Endodermal cell (in vitro differentiated cells): Measurements from ENCODE around the gene SART1. TPM values are rescaled to one million over a fixed set of nuclear protein-coding genes. Genes with fewer than 3 reads are reported as not detected.

Source experiments
- DNase-seq: peaks from one replicate; pipeline ENCODE4 v3.0.0-alpha.2; 2017
- H3K27ac ChIP-seq: 2 replicates; pipeline ENCODE4 v1.5.1; 2013; ENCODE audit warnings: mild to moderate bottlenecking, low read depth, low read length, moderate library complexity
- H3K27me3 ChIP-seq: 2 replicates; pipeline ENCODE4 v1.6.1; 2013; ENCODE audit warnings: mild to moderate bottlenecking, low read length, moderate library complexity; ENCODE audit not compliant: insufficient read depth, control insufficient read depth, poor library complexity, severe bottlenecking
- H3K36me3 ChIP-seq: 2 replicates; pipeline ENCODE4 v1.7.0; 2013; ENCODE audit warnings: mild to moderate bottlenecking, low read length, moderate library complexity; ENCODE audit not compliant: control insufficient read depth, insufficient read depth
- H3K4me1 ChIP-seq: one replicate; pipeline ENCODE4 v1.7.0; 2013; ENCODE audit warnings: low read length; ENCODE audit not compliant: control insufficient read depth, insufficient read depth
- H3K4me3 ChIP-seq: 2 replicates; pipeline ENCODE4 v1.5.1; 2013; ENCODE audit warnings: mild to moderate bottlenecking, low read length, moderate library complexity
- H3K9ac ChIP-seq: 2 replicates; pipeline ENCODE4 v1.6.1; 2013; ENCODE audit warnings: mild to moderate bottlenecking, low read length, moderate library complexity; ENCODE audit not compliant: poor library complexity, severe bottlenecking; ENCODE audit errors: extremely low read depth
- H3K9me3 ChIP-seq: 2 replicates; pipeline ENCODE4 v1.6.1; 2013; ENCODE audit warnings: mild to moderate bottlenecking, low read length, moderate library complexity; ENCODE audit not compliant: control insufficient read depth
- H3K27ac Mint-ChIP-seq: 2 replicates; pipeline ENCODE4 v1.8.0; 2020; ENCODE audit warnings: mixed read lengths
- H3K27me3 Mint-ChIP-seq: 2 replicates; pipeline ENCODE4 v1.8.0; 2021; ENCODE audit warnings: mild to moderate bottlenecking, mixed read lengths; ENCODE audit not compliant: insufficient read depth
- H3K36me3 Mint-ChIP-seq: 2 replicates; pipeline ENCODE4 v1.8.0; 2020; ENCODE audit warnings: low read depth, mixed read lengths
- H3K4me1 Mint-ChIP-seq: 2 replicates; pipeline ENCODE4 v1.8.0; 2020; ENCODE audit warnings: mixed read lengths
- H3K4me3 Mint-ChIP-seq: 2 replicates; pipeline ENCODE4 v1.8.0; 2020; ENCODE audit warnings: mild to moderate bottlenecking, moderate library complexity, mixed read lengths
- H3K9me3 Mint-ChIP-seq: 2 replicates; pipeline ENCODE4 v1.8.0; 2020; ENCODE audit warnings: mild to moderate bottlenecking, mixed read lengths
- WGBS, 2 experiments: methylation state at CpG; one replicate each; pipeline versions ENCODE4 v1.1.5 to v1.1.7; 2013; ENCODE audit warnings: missing lambda C conversion rate in 2 of 2, mixed read lengths in 1 of 2; ENCODE audit not compliant: insufficient coverage in 1 of 2, insufficient read length in 1 of 2; 5-methylcytosine and 5-hydroxymethylcytosine counted together
- total RNA-seq, 2 donors: library from RNA; stranded (reverse); fragmentation: NEBNext Ultra II Directional in 1 of 2; extraction: Animal tissue kit (Norgen Biotek cat#: 25700) in 1 of 2; gene quantifications; 2 replicates in 1 of 2; 3 replicates in 1 of 2; pipeline ENCODE4 v1.2.1, GENCODE V29; 2021
- TF ChIP-seq, protein P1 (sequence below): fragments of 200-600 bp; sonication (generic); conservative IDR thresholded peaks from 2 replicates; pipeline ENCODE4 v1.5.0; 2021; ENCODE audit warnings: antibody characterized with exemption, mild to moderate bottlenecking

The SART1 gene
- total RNA-seq, 2 donors from 2014 or later = 50.6 to 52.0 TPM

GRCh38 chr11:65964906-65965305 is 3.4 kb downstream of the SART1 start:
- peaks cover 49% of the 10 kb centered on the region for H3K36me3 ChIP-seq
- DNase-seq = no peak
- no peak overlapping the region for H3K4me3 Mint-ChIP-seq

GRCh38 chr11:65965986-65966762 is 4.6 kb downstream of the SART1 start:
- peaks cover 56% of the 10 kb centered on the region for H3K36me3 ChIP-seq
- no peak overlapping the region for H3K4me3 Mint-ChIP-seq
- H3K36me3 Mint-ChIP-seq = peaks cover 62% of the 10 kb centered on the region
- DNase-seq = no peak
- H3K27ac ChIP-seq = no peak overlapping the region
- WGBS, 2 experiments = 95 to 97% methylated on average over 27 to 36 of the region's 36 CpGs
- H3K4me1 Mint-ChIP-seq = peaks cover 12% of the 10 kb centered on the region
- H3K9me3 ChIP-seq = no peaks in the 10 kb centered on the region
- no peaks in the 10 kb centered on the region for H3K27me3 ChIP-seq
- H3K27me3 Mint-ChIP-seq = no peaks in the 10 kb centered on the region
- H3K9me3 Mint-ChIP-seq = no peaks in the 10 kb centered on the region
- peaks cover 4% of the 10 kb centered on the region for H3K4me1 ChIP-seq
- TF ChIP-seq, protein P1, sequence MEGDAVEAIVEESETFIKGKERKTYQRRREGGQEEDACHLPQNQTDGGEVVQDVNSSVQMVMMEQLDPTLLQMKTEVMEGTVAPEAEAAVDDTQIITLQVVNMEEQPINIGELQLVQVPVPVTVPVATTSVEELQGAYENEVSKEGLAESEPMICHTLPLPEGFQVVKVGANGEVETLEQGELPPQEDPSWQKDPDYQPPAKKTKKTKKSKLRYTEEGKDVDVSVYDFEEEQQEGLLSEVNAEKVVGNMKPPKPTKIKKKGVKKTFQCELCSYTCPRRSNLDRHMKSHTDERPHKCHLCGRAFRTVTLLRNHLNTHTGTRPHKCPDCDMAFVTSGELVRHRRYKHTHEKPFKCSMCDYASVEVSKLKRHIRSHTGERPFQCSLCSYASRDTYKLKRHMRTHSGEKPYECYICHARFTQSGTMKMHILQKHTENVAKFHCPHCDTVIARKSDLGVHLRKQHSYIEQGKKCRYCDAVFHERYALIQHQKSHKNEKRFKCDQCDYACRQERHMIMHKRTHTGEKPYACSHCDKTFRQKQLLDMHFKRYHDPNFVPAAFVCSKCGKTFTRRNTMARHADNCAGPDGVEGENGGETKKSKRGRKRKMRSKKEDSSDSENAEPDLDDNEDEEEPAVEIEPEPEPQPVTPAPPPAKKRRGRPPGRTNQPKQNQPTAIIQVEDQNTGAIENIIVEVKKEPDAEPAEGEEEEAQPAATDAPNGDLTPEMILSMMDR = no peak
- no peak overlapping the region for H3K9ac ChIP-seq
- no peak overlapping the region for H3K4me3 ChIP-seq
- no peak overlapping the region for H3K27ac Mint-ChIP-seq

More at GRCh38 chr11:65964906-65965305, 3.4 kb downstream of the SART1 start:
- peaks cover 12% of the 10 kb centered on the region for H3K4me1 Mint-ChIP-seq
- Histone ChIP-seq H3K27me3 (no peaks in the 10 kb centered on the region), H3K9me3 (no peaks in the 10 kb centered on the region), H3K4me1 (peaks cover 4% of the 10 kb centered on the region), H3K27ac (no peak overlapping the region), H3K4me3 (no peak overlapping the region), H3K9ac (no peak overlapping the region)
- H3K27ac Mint-ChIP-seq = no peak overlapping the region
- no peaks in the 10 kb centered on the region for H3K27me3 Mint-ChIP-seq
- TF ChIP-seq, protein P1 = no peak
- H3K36me3 Mint-ChIP-seq = peaks cover 55% of the 10 kb centered on the region
- no peaks in the 10 kb centered on the region for H3K9me3 Mint-ChIP-seq
- 88 to 97% methylated on average over 6 to 10 of the region's 10 CpGs for WGBS, 2 experiments

GRCh38 chr11:65967329-65967934 is 5.9 kb downstream of the SART1 start:
- H3K36me3 ChIP-seq = peaks cover 65% of the 10 kb centered on the region
- WGBS, 2 experiments = 96 to 97% methylated on average over 16 to 30 of the region's 30 CpGs
- no peak overlapping the region for H3K9ac ChIP-seq
- H3K36me3 Mint-ChIP-seq = peaks cover 71% of the 10 kb centered on the region
- H3K27ac ChIP-seq = no peak overlapping the region
- no peak overlapping the region for H3K4me3 Mint-ChIP-seq
- H3K4me3 ChIP-seq = no peak overlapping the region
- peaks cover 4% of the 10 kb centered on the region for H3K4me1 ChIP-seq
- DNase-seq = no peak
- H3K27me3 ChIP-seq = no peaks in the 10 kb centered on the region
- H3K4me1 Mint-ChIP-seq = peaks cover 8% of the 10 kb centered on the region
- H3K9me3 ChIP-seq = no peaks in the 10 kb centered on the region
- no peaks in the 10 kb centered on the region for H3K9me3 Mint-ChIP-seq
- H3K27me3 Mint-ChIP-seq = no peaks in the 10 kb centered on the region
- H3K27ac Mint-ChIP-seq = no peak overlapping the region
- TF ChIP-seq, protein P1 = no peak
